ENCODE data around the gene PSMB5.
"Not testable (repeated sequence)": the region's sequence is repeated elsewhere in the genome, so short reads cannot be mapped to it uniquely, and the experiment has no call there.

The PSMB5 gene

DNA sequence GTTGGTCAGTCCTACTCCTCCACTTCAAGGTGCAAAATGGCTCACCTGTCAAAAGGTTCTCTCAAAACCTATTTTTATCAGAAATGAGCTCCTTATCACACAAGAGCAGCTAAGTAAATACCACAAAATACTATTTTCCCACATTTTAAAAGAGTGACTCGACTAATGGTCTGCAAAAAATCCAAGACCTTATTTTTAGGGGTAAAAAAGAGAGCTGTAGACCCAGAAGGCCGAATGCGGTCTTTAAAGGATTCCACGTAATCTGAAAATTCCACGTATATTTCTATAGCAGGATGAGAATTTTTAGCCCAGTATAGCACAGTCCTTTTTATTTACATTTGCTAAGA, 28.5 kb downstream of the PSMB5 start:
- H3K36me3 ChIP-seq (ENCODE audit: insufficient read depth, low read depth, low read length), result no peaks in the 10 kb centered on the region
- no peaks in the 10 kb centered on the region for H3K27me3 ChIP-seq (ENCODE audit: insufficient read depth, low read length)
- peak overlapping the region; percentile 80 for H3K27ac ChIP-seq (ENCODE audit: low read length)
- no peaks in the 10 kb centered on the region for H3K9me3 ChIP-seq (ENCODE audit: insufficient read depth, low read depth, low read length)
- peak overlapping the region; percentile 88 for H3K4me3 ChIP-seq (ENCODE audit: low read length)
- H3K9ac ChIP-seq (ENCODE audit: low read depth, low read length), result peak overlapping the region; percentile 96
- peaks cover 13% of the 10 kb centered on the region; the same call in 1 of the 2 replicates for H3K4me1 ChIP-seq (ENCODE audit: insufficient read depth, low read length)

DNA sequence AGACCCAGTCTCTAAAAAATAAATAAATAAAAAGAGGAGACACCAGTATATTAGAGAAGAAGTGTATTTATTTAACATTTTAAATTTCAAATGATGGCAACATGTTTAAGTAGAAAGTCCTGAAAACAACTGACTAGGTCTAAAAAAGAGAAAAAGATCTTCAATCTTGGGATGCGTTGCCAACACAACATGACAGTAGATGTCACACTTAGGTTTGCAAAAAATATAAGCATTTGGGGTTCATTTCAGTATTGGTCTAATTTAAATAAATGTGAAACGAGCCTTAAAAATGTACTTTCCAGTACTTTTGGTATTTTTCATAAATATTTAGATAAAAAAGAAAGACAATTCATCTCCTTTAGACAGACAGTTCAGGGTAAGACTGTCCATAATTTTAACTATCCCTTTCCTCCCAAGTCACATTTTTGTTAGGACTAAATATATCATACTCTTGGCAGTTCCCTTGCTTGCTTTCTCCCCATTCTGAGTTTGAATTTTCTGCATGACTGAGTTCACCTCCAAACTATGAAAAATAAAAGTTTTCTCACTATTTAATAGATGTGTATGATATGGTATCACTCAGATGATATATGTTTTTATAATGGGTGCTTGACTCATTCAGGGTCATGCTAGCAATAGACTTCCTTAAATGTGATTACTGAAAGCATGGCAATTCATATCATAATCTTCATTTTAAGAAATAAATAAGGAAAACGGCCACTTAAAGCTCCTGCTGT, 29.1 kb downstream of the PSMB5 start:
- H3K4me1 ChIP-seq (ENCODE audit: insufficient read depth, low read length), result peaks cover 13% of the 10 kb centered on the region; the same call in 1 of the 2 replicates
- peak overlapping the region; percentile 88; the same call in 1 of the 2 replicates for H3K4me3 ChIP-seq (ENCODE audit: low read length)
- no peaks in the 10 kb centered on the region for H3K27me3 ChIP-seq (ENCODE audit: insufficient read depth, low read length)
- no peaks in the 10 kb centered on the region for H3K9me3 ChIP-seq (ENCODE audit: insufficient read depth, low read depth, low read length)
- no peaks in the 10 kb centered on the region for H3K36me3 ChIP-seq (ENCODE audit: insufficient read depth, low read depth, low read length)
- H3K9ac ChIP-seq (ENCODE audit: low read depth, low read length), result peak overlapping the region; percentile 96; the same call in 1 of the 2 replicates
- H3K27ac ChIP-seq (ENCODE audit: low read length), result no peak overlapping the region

DNA sequence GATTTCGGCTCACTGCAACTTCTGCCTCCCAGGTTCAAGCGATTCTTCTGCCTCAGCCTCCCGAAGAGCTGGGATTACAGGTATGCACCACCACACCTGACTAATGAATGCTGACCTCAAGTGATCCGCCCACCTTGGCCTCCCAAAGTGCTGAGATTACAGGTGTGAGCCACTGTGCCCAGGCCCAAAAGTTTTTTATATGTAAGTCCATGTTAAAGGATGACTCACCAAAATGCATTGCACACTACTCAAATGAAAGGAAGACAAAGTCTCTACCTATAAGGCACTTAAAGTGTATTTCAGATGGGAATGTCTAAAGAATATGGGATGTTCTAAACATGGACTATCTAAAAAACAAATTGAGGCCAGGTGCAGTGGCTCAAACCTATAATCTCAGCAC, 30.4 kb downstream of the PSMB5 start:
- H3K27ac ChIP-seq (ENCODE audit: low read length); H3K9me3 ChIP-seq (ENCODE audit: insufficient read depth, low read depth, low read length); H3K27me3 ChIP-seq (ENCODE audit: insufficient read depth, low read length); H3K4me3 ChIP-seq (ENCODE audit: low read length); H3K9ac ChIP-seq (ENCODE audit: low read depth, low read length); H3K36me3 ChIP-seq (ENCODE audit: insufficient read depth, low read depth, low read length): not testable (repeated sequence)
- peaks cover 10% of the 10 kb centered on the region; the same call in 1 of the 2 replicates for H3K4me1 ChIP-seq (ENCODE audit: insufficient read depth, low read length)

DNA sequence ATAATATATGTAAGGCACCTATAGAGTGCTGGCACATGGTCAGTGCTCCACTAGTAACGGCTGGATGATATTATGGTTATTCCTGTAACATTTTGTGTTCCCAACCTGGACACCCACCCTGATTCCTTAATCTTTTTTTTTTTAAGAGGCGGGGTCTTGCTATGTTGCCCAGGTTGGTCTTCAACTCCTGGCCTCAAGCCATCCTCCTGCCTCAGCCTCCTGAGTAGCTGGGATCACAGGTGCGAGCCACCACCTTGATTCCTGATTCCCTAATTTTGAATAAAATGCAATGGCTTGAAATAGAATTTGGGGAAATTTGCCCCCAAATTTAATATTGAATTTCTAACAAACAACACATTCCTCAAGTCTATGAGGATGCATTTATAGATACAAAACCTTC, 32.1 kb downstream of the PSMB5 start:
- Histone ChIP-seq H3K4me3 (ENCODE audit: low read length) (no peak overlapping the region), H3K4me1 (ENCODE audit: insufficient read depth, low read length) (peaks cover 10% of the 10 kb centered on the region; the same call in 1 of the 2 replicates), H3K27ac (ENCODE audit: low read length) (no peak overlapping the region), H3K36me3 (ENCODE audit: insufficient read depth, low read depth, low read length) (no peaks in the 10 kb centered on the region), H3K9me3 (ENCODE audit: insufficient read depth, low read depth, low read length) (no peaks in the 10 kb centered on the region), H3K9ac (ENCODE audit: low read depth, low read length) (no peak overlapping the region), H3K27me3 (ENCODE audit: insufficient read depth, low read length) (no peaks in the 10 kb centered on the region)

DNA sequence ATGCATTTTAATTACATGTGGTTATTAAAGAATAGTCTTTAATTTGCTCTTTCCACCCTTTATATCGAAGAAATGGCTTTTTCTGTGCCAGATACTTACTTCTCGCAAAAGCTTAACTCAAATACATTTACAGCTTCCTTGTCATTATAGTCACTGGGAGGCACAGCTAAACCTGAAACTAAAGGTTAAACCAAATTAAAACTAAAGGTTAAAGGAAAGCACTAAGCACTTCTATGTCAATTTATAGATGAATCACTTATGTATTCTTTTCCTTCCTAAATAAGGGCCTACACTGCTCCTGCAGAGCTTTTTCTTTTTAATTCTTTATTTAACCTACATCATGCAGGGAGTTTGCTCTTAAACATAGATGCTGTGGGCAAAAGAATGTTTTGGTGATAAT, 33.8 kb downstream of the PSMB5 start:
- Histone ChIP-seq H3K4me3 (ENCODE audit: low read length) (no peak overlapping the region), H3K27me3 (ENCODE audit: insufficient read depth, low read length) (no peaks in the 10 kb centered on the region), H3K27ac (ENCODE audit: low read length) (no peak overlapping the region), H3K36me3 (ENCODE audit: insufficient read depth, low read depth, low read length) (no peaks in the 10 kb centered on the region), H3K4me1 (ENCODE audit: insufficient read depth, low read length) (peaks cover under 1% of the 10 kb centered on the region; the same call in 1 of the 2 replicates), H3K9ac (ENCODE audit: low read depth, low read length) (no peak overlapping the region), H3K9me3 (ENCODE audit: insufficient read depth, low read depth, low read length) (no peaks in the 10 kb centered on the region)

DNA sequence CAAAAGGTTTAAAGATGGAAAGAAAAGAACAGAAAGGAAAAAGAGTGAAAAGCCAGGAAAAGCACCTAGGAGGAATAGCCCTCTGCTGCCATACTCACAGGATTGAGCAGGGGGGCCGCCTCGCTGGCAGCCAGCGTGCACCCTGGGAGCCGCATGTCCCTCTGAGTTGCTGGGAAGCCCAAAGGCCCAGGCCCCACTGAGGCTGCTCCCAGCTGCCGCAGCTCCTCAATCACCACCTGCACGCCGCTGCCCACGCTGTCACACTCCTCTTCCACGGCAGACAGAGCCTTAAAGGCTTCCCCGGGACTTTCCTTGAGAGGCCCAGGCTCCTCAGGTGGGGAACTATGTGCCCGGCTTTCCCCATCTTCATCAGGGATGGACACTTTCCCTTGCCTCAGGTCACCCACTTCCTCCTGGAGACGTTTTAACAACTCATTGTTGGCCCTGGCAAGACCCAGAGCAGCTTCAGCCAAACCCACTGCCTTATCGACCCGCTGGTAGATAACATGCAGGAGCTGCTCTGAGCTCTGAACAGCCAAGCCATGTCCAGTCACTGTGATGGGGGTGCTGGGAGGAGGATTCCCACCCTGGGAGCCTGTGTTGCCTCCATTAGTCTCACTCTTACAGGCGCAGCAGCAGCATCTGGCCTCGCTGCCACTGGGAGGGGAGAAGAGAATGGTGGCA, 36.2 kb downstream of the PSMB5 start:
- no peak overlapping the region for H3K27ac ChIP-seq (ENCODE audit: low read length)
- H3K27me3 ChIP-seq (ENCODE audit: insufficient read depth, low read length), result no peaks in the 10 kb centered on the region
- no peak overlapping the region for H3K4me3 ChIP-seq (ENCODE audit: low read length)
- no peaks in the 10 kb centered on the region for H3K36me3 ChIP-seq (ENCODE audit: insufficient read depth, low read depth, low read length)
- no peak overlapping the region for H3K9ac ChIP-seq (ENCODE audit: low read depth, low read length)
- no peaks in the 10 kb centered on the region for H3K9me3 ChIP-seq (ENCODE audit: insufficient read depth, low read depth, low read length)
- 0 out of 2 replicates have a peak, but pooled peaks cover 5% of the 10 kb centered on the region for H3K4me1 ChIP-seq (ENCODE audit: insufficient read depth, low read length)

DNA sequence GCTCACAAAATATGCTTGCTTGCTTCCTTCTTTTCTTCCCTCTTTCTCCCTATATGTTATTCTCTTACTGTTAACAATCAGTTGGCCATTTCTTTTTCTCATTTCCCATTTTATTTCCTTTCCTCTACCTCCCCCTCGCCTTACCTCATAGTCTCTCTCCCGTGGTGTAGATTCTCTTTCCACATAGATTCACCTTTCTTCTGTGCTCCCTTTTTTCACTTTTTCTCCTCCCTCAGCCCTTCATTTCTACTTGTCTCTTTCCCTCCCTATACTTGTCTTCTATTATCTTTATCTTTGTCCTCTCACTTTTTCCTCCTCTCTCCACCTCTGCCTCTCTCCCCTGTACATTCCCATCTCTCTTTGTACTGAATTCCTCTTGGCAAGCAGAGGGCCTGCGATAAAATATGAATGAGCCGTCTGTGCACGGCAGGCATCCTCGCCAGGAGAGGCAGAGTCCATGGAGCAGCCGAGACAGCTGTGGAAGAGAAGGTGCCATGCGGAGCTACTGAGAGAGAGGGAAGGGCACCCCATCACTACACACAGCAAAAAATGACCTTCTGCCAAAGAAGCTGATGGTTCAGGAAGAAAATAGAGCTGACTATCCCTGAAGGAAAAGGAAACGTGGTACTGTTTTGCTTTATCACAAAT, 36.9 kb downstream of the PSMB5 start:
- H3K27me3 ChIP-seq (ENCODE audit: insufficient read depth, low read length), result no peaks in the 10 kb centered on the region
- H3K27ac ChIP-seq (ENCODE audit: low read length), result no peak overlapping the region
- no peak overlapping the region for H3K9ac ChIP-seq (ENCODE audit: low read depth, low read length)

DNA sequence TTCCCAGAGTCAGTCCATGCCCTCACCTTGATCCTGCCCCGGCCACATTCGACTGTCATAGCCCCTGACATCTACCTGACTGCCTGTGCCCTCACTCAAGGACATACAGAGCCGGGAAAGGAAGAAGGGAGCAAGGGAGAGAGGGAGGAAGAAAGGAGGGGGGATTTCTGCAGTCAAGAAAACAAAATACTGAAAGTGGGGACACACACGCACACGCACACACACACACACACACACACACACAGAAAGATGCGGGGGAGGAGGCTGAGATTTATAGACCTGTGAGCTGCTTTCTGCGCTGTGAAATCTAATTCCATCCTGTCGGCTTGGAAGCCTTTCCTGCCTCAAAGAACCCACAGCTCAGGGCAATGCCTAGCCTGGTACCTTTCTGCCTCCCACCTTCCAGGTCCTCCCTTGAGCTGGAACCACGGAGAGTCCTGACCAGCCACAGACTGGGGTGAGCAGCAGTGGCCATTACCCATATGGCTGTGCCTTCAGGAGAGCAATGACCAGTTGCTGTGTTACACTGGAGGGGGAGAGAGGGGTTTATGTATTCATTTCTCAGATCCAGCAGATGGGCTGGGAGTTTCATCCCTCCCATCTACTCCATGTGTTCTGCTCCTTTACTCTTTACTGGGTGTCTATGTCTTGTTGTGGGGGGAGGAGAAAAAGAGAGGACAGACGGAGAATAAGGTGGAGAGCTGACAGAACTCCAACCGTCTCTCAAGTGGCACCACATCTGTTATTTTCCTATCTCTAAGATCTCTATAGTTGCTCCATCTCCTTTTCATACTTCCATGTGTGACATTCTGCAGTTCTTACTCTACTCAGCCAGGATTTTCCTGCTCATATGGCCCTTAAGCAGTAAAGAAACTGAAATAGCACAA, 37.7 kb downstream of the PSMB5 start:
- Histone ChIP-seq H3K36me3 (ENCODE audit: insufficient read depth, low read depth, low read length) (no peaks in the 10 kb centered on the region), H3K9ac (ENCODE audit: low read depth, low read length) (no peak overlapping the region), H3K9me3 (ENCODE audit: insufficient read depth, low read depth, low read length) (no peaks in the 10 kb centered on the region), H3K4me1 (ENCODE audit: insufficient read depth, low read length) (0 out of 2 replicates have a peak, but pooled peaks cover 5% of the 10 kb centered on the region), H3K27me3 (ENCODE audit: insufficient read depth, low read length) (no peaks in the 10 kb centered on the region), H3K4me3 (ENCODE audit: low read length) (no peak overlapping the region), H3K27ac (ENCODE audit: low read length) (no peak overlapping the region)

More for the DNA sequence above, 36.9 kb downstream of the PSMB5 start:
- Histone ChIP-seq H3K4me3 (ENCODE audit: low read length) (no peak overlapping the region), H3K36me3 (ENCODE audit: insufficient read depth, low read depth, low read length) (no peaks in the 10 kb centered on the region), H3K4me1 (ENCODE audit: insufficient read depth, low read length) (0 out of 2 replicates have a peak, but pooled peaks cover 5% of the 10 kb centered on the region), H3K9me3 (ENCODE audit: insufficient read depth, low read depth, low read length) (no peaks in the 10 kb centered on the region)

DNA sequence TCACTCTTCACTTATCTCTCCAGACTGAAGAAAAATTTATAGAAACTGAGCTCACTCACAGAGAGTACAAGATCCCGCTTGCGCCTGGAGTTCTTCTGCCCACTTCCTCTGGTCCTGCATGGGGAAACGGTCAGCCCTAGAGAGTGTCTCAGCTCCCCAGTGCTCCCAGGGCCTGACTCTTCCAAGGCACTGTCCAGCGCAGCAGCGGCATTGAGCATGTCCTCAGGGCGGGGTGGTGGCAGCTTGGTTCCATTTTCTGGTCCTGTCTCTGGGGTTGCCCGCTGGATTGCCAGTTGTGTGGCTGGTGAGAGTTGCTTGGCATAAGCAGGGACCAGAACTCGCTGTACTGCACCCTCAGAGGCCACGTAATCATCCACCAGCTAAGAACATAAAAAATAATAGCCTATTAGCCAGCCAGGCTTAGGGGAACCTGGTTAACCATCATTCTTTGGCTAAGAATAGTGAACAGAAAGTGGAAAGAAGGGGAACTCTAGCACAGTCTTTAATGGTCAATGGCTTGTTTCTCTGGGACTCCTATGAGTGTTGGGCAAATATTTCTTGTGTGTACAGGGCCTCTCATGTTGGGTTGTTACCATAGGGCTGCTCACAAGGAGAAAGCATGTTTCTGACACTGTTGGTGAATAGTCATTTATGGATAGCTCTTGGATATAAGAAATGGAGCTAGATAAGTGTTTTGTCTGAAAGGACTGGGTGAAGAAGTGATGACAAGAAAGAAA, 38.6 kb downstream of the PSMB5 start:
- H3K27me3 ChIP-seq (ENCODE audit: insufficient read depth, low read length), result no peaks in the 10 kb centered on the region
- H3K4me1 ChIP-seq (ENCODE audit: insufficient read depth, low read length), result 0 out of 2 replicates have a peak, but pooled peaks cover 5% of the 10 kb centered on the region
- no peak overlapping the region for H3K4me3 ChIP-seq (ENCODE audit: low read length)
- H3K36me3 ChIP-seq (ENCODE audit: insufficient read depth, low read depth, low read length), result no peaks in the 10 kb centered on the region
- H3K9ac ChIP-seq (ENCODE audit: low read depth, low read length), result no peak overlapping the region
- H3K27ac ChIP-seq (ENCODE audit: low read length), result no peak overlapping the region
- no peaks in the 10 kb centered on the region for H3K9me3 ChIP-seq (ENCODE audit: insufficient read depth, low read depth, low read length)

DNA sequence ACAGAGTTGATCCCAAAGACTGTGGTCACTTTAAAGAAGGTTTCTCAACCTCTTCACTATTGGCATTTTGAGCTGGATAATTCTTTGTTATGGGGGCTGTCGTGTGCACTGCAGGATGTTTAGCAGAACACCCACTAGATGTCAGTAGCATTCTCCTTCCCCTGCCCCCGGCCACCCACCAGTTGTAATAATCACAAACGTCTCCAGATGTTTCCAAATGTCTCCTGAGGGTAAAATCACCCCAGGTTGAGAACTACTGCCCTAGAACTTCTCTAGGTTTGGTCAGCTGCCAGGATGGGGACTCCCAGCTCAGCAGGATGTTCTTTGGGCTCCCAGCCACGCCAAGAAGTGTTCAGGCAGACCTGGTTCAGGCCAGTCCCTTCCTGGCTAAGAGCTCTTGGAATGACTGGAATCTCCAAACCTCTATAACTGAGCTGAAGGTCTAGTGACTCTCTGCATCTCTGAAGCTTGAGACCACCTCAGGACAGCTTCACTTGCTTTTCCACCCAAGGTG, 39.9 kb downstream of the PSMB5 start:
- H3K27me3 ChIP-seq (ENCODE audit: insufficient read depth, low read length), result no peaks in the 10 kb centered on the region
- H3K9me3 ChIP-seq (ENCODE audit: insufficient read depth, low read depth, low read length), result no peaks in the 10 kb centered on the region
- 0 out of 2 replicates have a peak, but pooled peaks cover 5% of the 10 kb centered on the region for H3K4me1 ChIP-seq (ENCODE audit: insufficient read depth, low read length)
- peak overlapping the region; percentile 24; the same call in 1 of the 2 replicates for H3K9ac ChIP-seq (ENCODE audit: low read depth, low read length)
- no peaks in the 10 kb centered on the region for H3K36me3 ChIP-seq (ENCODE audit: insufficient read depth, low read depth, low read length)
- no peak overlapping the region for H3K27ac ChIP-seq (ENCODE audit: low read length)
- no peak overlapping the region for H3K4me3 ChIP-seq (ENCODE audit: low read length)

Measured in iPS-20b (cell line).